ENCODE measurements around the gene HSD17B14. TPM values are rescaled to one million over a fixed set of nuclear protein-coding genes. Genes with fewer than 3 reads are reported as not detected.
A peak's percentile ranks its signal among the peaks of the same experiment; 100 is the strongest.

Gene HSD17B14
- total and polyA plus RNA-seq, 9 of the 15 experiments (the other 6 are each of a cell fraction or from before 2014, with no cell fraction given), result 0.16 TPM; not detected in 8

GRCh38 chr19:48795055-48795684 is 41.1 kb downstream of the HSD17B14 start (continued):
- TF ChIP-seq ZNF280A (IDR thresholded peaks at IDR 0.05; ENCODE audit: low read depth, partially characterized antibody) (no peak), OTX1 (CRISPR knock-in tag; IDR thresholded peaks at IDR 0.05) (peak; percentile 64; the same call in 1 of the 2 replicates), ID3 (CRISPR knock-in tag; IDR thresholded peaks at IDR 0.05) (no peak), ID3 (tag; IDR thresholded peaks at IDR 0.05) (peak; percentile 92), ZNF449 (CRISPR knock-in tag; IDR thresholded peaks at IDR 0.05) (no peak), IFI16 (CRISPR knock-in tag; IDR thresholded peaks at IDR 0.05) (no peak), SPI1 (IDR thresholded peaks at IDR 0.05; ENCODE audit: borderline replicate concordance, low read depth, low read length) (no peak), FOXK1 (CRISPR knock-in tag; IDR thresholded peaks at IDR 0.05; ENCODE audit: borderline replicate concordance) (no peak), MCM2 (IDR thresholded peaks at IDR 0.05; ENCODE audit: low read depth) (no peak), NRF1 (conservative IDR thresholded peaks at IDR 0.05 in 1 of 2, IDR thresholded peaks at IDR 0.05 in 1 of 2) (peak; percentile 53 to 61), MAFK (IDR thresholded peaks at IDR 0.05; ENCODE audit: low read length) (no peak), CREB3 (tag; conservative IDR thresholded peaks at IDR 0.05; ENCODE audit: low read depth) (peak; percentile 89), ARID2 (IDR thresholded peaks at IDR 0.05) (peak; percentile 95), CUX1 (CRISPR knock-in tag; IDR thresholded peaks at IDR 0.05) (peak; percentile 86), TAL1 (IDR thresholded peaks at IDR 0.05) (no peak), ASH1L (IDR thresholded peaks at IDR 0.05; ENCODE audit: borderline replicate concordance, low read depth, partially characterized antibody) (peak; percentile 75), TAF9B (IDR thresholded peaks at IDR 0.05; ENCODE audit: partially characterized antibody) (no peak)

Data from K562 (cell line).